Upper lobe of left lung (tissue), 4 donors: Measurements from ENCODE around the gene MISP3.

Source experiments
- CTCF ChIP-seq, 6 experiments: fragments of 450-650 bp in 4 of 6; fragments of 200-600 bp in 2 of 6; sonication (generic) in 2 of 6; IDR thresholded peaks; one replicate each; pipeline ENCODE4 v1.5.1; 2016 to 2019; ENCODE audit warnings: antibody characterized with exemption in 6 of 6
- EP300 ChIP-seq, 4 donors: sonication (generic); formaldehyde crosslinking; IDR thresholded peaks; one replicate each; pipeline ENCODE4 v1.5.1; 2017; ENCODE audit warnings: antibody characterized with exemption in 4 of 4, control low read depth in 2 of 4
- POLR2A ChIP-seq, 4 donors: fragments of 450-650 bp; IDR thresholded peaks; one replicate each; pipeline ENCODE4 v1.5.1; 2016 to 2017; ENCODE audit warnings: antibody characterized with exemption in 4 of 4, mild to moderate bottlenecking in 2 of 4
- POLR2AphosphoS5 ChIP-seq, 2 donors: sonication (generic); formaldehyde crosslinking; IDR thresholded peaks; one replicate each; pipeline ENCODE4 v1.5.1; 2017; ENCODE audit warnings: antibody characterized with exemption in 2 of 2

GRCh38 chr19:14081797-14082674, 9.4 kb downstream of the MISP3 start:
- TF ChIP-seq POLR2A (IDR thresholded peaks at IDR 0.05) (peak in 1 of 4 donors; percentile 0), CTCF (IDR thresholded peaks at IDR 0.05) (no peak), POLR2AphosphoS5 (IDR thresholded peaks at IDR 0.05) (no peak), EP300 (IDR thresholded peaks at IDR 0.05) (no peak)
